WI38 (cell line): ENCODE results near the gene CFAP298.

ENCODE experiments used
- H3K4me3 ChIP-seq: 2 replicates; pipeline ENCODE4 v1.5.1; 2011; ENCODE audit warnings: low read depth, mild to moderate bottlenecking, control low read depth, low read length
- TF ChIP-seq, protein P1 (sequence below): IDR thresholded peaks from 2 replicates; pipeline ENCODE4 v1.5.1; 2012; ENCODE audit warnings: low read depth, mild to moderate bottlenecking, control low read depth, low read length

The CFAP298 gene

GRCh38 chr21:32554832-32555638, 57.1 kb downstream of the CFAP298 start:
- TF ChIP-seq, protein P1, sequence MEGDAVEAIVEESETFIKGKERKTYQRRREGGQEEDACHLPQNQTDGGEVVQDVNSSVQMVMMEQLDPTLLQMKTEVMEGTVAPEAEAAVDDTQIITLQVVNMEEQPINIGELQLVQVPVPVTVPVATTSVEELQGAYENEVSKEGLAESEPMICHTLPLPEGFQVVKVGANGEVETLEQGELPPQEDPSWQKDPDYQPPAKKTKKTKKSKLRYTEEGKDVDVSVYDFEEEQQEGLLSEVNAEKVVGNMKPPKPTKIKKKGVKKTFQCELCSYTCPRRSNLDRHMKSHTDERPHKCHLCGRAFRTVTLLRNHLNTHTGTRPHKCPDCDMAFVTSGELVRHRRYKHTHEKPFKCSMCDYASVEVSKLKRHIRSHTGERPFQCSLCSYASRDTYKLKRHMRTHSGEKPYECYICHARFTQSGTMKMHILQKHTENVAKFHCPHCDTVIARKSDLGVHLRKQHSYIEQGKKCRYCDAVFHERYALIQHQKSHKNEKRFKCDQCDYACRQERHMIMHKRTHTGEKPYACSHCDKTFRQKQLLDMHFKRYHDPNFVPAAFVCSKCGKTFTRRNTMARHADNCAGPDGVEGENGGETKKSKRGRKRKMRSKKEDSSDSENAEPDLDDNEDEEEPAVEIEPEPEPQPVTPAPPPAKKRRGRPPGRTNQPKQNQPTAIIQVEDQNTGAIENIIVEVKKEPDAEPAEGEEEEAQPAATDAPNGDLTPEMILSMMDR = no peak
- no peak overlapping the region for H3K4me3 ChIP-seq

DNA sequence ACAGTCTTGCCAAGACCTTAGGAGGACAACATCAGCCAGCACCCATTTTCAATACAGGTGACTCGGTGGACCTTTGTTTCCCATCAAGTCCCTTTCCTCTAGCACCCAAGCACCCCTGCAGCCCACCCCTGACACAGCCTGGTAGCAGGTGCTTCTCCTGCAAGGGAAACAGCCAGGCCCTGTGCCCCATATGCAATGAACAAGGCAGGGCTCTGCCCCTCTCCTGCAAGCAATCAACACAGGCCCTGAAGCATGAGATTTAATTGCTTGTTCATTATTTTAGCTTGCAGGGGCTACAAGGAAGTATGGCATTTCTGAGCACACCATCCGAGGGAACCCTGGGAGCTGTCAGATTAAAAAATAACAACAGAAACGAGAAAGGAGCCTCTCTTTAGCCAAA, 62.3 kb downstream of the CFAP298 start:
- TF ChIP-seq, protein P1 = no peak
- no peak overlapping the region for H3K4me3 ChIP-seq

- TF ChIP-seq, protein P1 = no peak
- H3K4me3 ChIP-seq = no peak overlapping the region
Observed at GRCh38 chr21:32549440-32549839, 62.7 kb downstream of the CFAP298 start.
